NOMO-1 treated with dmso at 0.1 percent for 144 hours (cell line): ENCODE measurements around the gene CD79A.

Experiments
- DNase-seq: peaks from one replicate; lab custom pipeline; 2025; ENCODE audit not compliant: unreplicated experiment; lab: John Stamatoyannopoulos, UW

CD79A gene

DNA sequence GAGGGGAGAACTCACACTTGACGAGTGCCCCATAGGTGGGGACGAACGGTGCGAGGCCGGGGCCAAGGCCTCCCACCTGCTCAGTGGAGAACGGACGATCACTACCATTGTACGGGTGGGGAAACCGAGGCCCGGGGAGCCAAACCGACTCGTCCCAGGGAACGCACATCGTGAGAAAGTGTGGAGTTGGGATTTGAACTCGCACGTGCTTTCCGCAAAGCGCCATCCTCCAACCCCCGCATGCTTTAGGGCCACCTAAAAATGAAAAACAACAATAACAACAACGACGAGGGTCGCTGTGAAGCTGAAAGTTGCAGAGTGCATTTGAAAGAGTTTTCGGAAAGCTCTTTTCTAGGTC is 6.4 kb downstream of the CD79A start:
- no peak for DNase-seq

DNA sequence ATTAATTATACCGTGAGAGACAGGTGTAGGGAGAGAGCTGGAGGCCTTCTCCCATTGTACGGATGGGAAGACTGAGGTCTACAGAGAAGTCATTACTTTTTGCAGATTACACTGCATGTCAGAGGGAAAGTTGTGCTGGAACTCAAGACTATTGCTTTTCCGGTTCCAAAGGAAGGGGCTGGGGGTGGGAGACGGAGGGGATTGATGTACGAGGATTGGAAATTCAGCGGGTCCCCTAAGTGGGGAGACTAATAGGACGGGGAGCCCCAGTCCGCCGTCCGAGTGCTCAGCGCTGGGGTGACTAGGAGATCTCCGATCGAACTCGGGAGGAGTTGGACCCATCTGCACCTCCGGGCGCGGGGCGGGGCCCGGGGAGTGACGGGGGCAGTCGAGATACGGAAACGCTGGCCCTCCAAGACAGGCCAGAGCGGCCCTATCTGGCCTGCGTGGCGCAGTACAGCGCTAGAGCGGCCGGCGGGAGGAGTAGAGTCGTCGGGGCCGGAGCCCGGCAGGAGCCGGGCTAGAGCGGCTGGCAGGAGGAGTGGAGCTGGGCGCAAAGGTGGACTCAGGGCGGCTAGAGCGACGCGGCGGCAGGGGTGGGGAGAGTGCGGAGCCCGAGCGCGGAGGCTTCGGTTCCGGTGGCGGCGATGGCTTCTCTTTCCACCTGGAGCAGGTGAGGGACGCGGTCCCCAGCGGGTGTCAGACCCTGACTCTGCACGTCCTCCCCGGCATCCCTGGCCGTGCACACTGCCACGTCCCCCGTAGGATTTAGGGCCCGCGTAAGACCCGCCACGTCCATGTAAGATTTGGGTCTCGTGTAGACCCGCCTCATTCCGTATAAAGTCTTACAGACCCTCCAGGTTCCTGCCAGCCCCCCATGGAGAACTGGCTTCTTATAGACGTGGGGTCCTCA is 7.0 kb downstream of the CD79A start:
- DNase-seq: peak; percentile 98

DNA sequence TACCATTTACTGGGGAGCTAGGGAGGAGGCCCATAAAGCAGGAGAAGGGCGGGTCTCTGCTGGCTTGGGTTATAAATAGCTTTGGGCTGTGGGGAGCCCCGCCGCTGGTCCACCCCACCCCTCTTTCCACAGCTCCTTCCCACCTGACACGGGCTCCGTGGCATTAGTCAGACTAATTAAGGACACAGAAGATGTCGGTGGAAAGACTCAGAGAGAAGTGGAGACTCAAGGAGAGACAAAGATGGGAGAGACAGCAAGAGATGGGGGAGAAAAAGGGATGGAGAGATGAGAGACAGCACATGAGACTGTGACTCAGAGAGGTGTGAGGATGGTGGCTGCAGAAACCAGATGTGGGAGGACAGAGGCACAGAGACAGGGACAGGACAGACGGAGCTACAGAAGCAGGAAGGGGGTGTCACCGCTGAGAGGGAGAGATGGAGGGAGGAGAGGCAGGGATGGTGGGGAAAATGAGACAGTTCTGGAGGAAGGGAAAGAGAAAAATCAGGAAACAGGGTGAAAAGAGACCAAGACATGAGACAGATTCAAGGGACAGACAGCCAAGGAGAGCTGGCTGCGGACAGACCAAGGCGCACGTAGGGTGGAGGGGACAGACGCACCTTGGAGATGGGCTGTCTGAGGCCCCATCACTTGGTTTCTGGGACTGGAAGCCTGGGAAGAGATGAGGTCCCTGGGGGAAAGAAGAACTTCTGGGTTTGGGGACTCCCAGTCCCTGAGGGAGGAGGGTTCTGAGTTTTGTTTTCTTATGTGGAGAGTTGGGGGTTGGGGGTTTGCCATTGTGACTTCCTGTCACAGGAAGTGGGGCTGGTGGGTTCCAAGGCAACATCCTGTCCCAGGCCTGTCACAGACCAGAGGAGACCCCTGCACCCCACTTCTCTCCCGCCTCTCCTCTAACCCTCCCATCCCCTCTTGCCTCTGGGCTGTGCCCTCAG is 10.0 kb downstream of the CD79A start:
- DNase-seq: no peak

DNA sequence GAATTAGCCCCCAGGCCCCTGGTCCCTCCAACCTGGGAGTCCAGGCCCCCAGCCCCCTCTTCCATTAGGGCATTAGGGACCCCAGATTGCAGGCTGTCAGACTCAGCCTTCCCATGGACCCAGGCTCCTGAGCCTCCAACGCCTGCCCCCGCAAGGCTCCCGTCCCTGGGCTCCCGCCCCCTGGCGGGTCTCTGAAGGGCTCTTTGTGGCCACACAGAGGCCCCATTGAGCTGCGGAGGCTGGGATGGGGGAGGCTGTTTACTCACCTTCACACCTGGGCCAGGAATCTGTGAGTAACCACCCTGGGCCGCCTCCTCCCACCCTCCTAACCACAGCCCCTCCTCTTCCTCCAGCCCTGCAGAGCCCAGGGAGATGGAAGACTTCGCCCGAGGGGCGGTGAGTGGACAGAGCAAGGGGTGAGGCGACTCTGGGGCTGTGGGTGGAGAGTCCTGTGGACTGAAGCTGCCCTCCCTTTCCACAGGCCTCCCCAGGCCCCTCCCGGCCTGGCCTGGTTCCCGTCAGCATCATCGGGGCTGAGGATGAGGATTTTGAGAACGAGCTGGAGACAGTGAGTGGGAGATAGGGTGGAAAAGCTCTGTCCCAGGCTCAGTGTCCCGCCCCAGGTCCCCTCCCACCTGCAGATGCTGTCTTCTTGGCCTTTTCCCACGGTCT is 10.8 kb downstream of the CD79A start:
- DNase-seq: no peak

DNA sequence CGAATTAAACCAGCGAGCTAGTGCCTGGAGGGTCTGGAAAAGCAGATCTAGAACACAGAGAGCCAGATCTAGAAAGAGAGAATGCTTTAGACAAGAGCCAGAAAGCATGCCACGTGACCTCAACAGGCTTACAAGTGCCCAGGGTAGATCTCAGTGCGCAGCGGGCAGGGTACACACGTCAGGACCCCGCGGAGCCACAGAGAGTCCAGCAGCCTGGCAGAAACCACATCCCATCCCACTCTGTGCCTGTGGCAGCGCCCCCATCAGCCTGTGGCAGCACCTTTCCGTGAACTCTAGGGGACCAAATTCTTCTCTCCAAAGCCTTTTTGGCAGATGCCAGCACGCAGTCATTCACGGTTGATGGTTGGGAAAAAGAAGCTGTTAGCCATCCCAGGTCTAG is 11.8 kb downstream of the CD79A start:
- DNase-seq: no peak

DNA sequence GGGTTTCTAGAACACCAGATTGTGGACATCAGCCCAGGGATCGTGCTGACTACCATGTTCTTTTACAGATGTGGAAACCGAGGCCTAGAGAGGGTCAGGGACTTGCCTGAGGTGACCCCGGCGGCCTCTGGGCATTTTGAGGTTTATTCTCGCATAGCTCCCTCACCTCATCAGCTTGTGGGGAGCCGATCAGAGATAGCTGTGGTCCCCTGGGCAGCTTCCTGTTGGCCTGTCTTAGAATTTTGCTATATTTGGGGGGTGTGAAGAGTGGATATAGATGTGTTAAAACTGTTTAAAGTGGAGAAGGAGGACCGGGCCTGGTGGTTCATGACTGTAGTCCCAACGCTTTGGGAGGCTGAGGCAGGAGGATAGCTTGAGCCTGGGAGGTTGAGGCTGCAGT is 12.8 kb downstream of the CD79A start:
- DNase-seq: no peak

DNA sequence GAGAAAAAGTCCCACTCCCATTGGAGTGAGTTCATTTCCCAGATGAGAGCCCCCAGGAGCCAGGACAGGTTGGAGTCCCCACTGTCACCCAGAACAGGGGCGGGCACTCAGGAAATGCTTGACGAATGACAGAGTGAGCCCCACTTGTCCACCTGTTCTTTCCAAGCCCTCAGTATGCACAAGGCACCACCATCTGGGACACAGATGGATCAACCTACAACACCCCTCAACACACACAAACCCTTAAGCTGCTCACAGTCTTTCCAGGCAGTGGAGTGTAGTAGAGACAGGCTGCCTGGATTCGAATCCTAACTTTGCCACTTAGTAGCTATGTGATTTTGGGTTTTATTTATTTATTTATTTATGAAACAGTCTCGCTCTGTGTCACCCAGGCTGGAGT is 13.9 kb downstream of the CD79A start:
- DNase-seq: no peak

DNA sequence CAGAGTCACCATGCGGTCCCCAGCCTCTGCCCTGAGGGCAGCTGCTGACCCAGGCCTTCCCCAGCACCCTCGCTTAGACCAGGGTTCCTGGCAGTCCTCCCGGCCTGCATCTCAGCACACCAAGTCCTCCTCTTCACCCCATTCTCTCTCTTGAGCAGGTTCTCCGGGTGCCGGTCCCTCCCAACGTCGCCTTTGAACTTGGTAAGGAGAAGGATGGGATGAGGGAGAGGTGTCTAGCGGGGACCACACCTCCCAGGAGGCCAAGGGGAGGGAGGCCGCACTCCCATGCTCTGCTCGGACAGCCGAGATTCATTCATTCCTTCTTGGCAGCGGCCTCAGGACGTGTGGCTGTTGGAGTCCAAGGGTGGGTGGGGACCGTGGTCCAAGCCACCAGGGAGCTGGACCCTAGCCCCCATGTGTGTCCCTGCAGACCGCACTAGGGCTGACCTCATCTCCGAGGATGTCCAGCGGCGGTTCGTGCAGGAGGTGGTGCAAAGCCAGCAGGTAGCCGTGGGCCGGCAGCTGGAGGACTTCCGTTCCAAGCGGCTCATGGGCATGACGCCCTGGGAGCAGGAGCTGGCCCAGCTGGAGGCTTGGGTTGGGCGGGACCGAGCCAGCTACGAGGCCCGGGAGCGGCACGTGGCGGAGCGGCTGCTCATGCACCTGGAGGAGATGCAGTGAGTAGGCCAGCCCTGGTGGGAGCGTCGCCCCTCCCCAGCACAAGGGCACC is 15.3 kb downstream of the CD79A start:
- no peak for DNase-seq

DNA sequence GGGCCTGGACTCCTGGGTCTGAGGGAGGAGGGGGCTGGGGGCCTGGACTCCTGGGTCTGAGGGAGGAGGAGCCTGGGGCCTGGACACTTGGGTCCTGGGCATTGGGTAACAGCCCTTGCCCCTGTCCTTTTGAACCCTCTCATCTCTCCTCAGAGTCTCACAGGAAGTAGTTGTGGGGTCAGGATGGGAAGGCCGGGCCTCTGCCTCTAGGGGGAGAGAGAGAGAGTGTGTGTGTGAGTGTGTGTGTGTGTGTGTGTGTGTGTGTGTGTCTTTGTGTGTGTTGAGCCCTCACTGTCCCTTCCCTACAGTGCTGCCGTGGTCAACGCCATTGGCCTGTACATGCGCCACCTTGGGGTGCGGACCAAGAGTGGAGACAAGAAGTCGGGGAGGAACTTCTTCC is 16.8 kb downstream of the CD79A start:
- DNase-seq: no peak

DNA sequence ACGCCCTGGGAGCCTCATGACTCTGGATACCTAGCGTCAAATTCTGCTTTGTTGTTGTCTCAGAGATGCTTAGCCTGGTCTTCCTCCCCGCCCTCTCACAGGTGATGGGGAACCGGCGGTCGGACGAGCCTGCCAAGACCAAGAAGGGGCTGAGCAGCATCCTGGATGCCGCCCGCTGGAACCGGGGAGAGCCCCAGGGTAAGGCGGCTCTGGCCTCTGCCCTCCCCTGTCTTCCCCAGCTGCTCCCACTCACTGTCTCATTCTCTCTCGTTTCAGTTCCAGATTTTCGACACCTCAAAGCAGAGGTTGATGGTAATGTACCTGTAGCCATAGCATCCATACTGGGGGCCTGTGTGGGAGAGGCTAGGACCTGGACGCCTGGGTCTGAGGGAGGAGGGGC is 17.3 kb downstream of the CD79A start:
- no peak for DNase-seq

DNA sequence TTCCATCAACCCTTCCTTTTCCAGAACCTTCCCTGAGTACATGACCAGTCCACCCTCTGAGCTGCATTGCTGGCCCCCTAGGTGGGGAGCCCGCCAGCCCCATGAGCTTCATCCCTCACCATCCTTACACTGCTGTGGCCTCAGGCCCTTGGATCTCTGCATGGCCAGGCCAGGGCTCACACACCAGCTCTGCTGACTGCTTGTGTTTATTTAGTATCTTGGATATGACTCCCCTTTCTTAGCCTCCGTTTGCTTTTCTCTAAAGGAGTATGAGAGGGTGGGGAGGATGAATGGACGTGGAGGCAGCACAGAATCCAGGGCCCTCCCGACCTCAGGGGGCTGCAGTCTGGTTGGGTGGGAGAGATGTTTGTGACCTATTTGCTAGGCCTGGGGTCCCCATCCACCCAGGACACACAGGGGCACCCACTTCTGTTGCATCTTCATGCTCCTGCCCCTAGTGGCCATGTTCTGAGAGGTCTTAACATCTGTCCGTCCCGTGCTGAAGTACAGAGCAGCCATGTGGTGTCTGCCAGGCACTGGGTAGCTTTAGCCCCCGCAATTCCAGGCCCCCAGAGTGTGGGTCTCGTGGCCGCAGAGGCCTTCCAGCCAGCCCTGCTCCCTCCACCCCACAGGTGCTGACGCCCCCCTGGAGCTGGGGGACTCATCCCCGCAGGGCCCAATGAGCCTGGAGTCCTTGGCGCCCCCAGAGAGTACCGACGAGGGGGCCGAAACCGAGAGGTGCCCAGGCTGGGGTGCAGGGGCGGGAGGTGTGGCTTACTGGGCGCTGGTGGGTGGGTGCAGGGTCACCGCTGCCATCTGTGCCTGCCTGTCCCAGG is 18.9 kb downstream of the CD79A start:
- DNase-seq: no peak

DNA sequence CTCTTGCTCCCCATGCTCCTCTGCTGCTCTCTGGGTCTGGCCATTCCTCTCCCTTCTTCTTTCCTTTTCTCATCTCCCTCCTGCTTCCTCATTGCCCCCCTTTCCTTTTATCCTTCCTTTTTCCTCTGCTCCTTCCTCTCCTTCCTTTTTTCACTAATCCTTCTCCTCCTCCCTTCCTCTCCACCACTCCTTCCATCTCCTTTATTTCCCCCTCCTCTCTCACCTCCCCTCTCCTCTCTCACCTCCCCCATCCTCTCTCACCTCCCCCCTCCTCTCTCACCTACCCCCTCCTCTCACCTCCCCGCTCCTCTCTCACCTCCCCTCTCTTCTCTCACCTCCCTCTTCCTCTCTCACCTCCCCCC is 19.5 kb downstream of the CD79A start:
- no peak for DNase-seq

DNA sequence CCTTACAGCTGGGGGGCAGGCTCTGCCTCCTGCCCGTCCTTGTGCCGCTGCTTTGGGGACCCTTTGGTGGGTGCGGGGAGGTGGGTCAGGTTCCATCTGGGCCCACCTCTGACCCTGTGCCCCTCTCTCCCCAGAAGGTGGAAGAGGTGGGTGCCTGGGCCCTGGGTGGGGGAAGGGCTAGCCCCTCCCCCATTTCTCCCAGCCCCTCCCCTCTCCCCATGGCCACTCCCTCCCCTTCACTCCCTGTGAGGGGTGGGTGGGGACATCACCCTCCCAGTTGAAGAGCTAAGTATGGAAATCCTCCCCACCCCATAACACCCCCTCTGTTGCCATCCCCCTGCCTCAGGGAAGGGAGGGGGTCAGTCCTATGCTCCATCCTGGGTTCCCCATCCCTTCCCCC is 20.1 kb downstream of the CD79A start:
- no peak for DNase-seq

DNA sequence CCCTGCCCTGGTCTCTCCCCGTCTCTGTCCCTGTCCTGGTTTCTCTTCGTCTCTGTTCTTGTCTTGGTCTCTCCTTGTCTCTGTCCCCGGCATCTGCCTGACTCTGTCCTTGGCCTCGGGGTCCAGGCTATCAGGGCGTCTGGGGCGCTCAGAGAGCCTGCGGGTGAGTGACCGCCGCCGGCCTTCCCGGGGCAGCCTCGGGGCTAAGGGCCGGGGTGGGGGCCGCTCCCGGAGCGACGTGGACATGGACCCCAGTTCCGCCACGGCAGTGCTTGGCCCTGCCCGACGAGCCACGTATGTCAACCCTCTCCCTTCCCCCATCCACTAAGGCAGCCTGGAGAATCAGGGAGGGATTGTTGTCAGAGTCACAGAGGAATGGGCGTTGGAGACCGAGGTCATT is 20.7 kb downstream of the CD79A start:
- DNase-seq: no peak

DNA sequence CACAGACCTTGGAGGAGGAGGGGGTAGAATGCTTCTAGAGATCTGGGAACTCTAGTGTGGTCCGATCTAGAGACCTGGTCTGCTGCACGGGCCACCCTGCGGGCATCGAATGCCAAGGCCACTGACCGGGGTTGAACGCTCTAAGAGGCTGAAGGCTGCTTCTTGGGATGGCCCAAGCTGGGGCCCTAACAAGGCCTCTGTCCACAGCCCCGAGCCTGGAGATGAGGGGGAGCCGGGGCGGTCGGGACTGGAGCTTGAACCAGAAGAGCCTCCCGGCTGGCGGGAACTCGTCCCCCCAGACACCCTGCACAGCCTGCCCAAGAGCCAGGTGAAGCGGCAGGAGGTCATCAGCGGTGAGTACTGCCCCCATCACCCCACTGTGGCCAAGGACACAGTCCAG is 21.2 kb downstream of the CD79A start:
- DNase-seq: no peak

DNA sequence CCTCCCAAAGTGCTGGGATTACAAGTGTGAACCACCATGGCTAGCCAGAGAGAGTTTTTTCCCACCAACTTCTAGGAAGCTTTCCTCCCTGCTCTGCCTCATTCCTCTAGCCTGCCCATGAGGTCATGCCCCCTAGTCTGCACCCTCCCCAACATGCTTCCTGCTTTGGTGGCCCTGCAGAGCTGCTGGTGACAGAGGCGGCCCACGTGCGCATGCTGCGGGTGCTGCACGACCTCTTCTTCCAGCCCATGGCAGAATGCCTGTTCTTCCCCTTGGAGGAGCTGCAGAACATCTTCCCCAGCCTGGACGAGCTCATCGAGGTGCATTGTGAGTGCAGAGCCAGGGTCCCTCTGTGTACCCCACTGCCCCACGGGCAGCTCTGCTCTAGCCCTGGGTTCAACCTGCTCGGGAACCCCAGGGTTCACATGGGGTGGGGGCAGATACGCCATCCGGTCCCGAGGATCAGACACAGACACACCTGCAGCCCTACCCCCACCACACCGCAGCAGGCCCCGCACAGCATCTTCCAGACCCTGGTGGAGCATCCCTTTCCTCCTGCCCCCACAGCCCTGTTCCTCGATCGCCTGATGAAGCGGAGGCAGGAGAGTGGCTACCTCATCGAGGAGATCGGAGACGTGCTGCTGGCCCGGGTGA is 24.8 kb downstream of the CD79A start:
- no peak for DNase-seq

DNA sequence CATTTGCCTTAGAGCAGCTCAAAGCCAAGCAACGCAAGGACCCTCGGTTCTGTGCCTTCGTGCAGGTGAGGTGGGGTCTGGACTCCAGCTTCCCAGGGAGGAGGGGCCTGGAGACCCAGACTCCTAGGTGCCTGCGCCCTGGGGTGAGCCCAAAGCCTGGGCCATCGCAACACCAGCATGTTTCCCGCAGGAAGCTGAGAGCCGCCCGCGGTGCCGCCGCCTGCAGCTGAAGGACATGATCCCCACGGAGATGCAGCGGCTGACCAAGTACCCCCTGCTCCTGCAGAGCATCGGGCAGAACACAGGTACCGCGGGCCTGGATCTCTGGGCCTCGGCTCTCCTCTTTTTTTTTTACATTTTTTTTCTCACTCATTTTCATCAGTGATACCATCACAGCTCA is 25.5 kb downstream of the CD79A start:
- DNase-seq: no peak

DNA sequence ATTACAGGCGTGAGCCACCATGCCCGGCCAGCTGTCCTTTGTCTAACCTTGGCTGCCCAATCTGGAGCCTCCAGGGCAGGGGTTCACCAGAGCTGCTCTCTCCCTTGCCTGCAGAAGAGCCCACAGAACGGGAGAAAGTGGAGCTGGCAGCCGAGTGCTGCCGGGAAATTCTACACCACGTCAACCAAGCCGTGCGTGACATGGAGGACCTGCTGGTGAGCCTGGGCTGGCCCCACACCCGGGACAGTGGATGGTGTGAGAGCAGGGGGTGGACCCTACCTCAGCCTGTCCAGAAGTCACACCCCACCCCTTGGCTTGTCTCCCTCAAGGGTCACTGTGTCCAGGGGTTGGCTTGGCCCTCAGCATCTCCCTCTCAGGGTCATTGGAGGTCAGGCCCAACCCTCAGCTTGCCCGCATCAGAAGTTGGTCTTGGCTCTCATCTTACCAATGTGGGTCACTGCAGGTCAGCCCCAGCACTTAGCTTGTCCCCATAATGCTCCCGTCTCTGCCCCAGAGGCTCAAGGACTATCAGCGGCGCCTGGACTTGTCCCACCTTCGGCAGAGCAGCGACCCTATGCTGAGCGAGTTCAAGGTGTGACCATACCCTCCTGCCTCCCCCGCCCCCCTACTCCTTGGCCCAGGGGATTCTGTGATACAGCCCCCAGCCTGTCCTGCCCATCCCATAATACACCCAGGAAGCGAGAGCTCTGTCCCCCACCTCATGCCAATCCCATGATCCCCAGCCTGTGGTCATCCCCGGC is 26.3 kb downstream of the CD79A start:
- no peak for DNase-seq
